Activated CD4-positive, alpha-beta T cell treated with anti-CD3 and anti-CD28 coated beads for 24 hours (primary cell): ENCODE measurements around the gene KIAA0513.

ENCODE experiments used
- DNase-seq, 2 donors: peaks; one replicate each; pipeline ENCODE4 v3.0.0-alpha.2; 2020; ENCODE audit warnings: low read depth in 2 of 2

KIAA0513 gene

GRCh38 chr16:85089525-85089924, 61.9 kb downstream of the KIAA0513 start:
- no peak for DNase-seq

- DNase-seq: no peak
Observed at GRCh38 chr16:85090181-85090580, 62.6 kb downstream of the KIAA0513 start.

GRCh38 chr16:85090873-85091521, 63.4 kb downstream of the KIAA0513 start:
- DNase-seq: no peak

- no peak for DNase-seq
Observed at GRCh38 chr16:85091522-85091910, 63.9 kb downstream of the KIAA0513 start.

- no peak for DNase-seq
Observed at GRCh38 chr16:85092309-85092708, 64.7 kb downstream of the KIAA0513 start.

GRCh38 chr16:85092851-85093250, 65.3 kb downstream of the KIAA0513 start:
- DNase-seq: no peak

GRCh38 chr16:85093705-85094104, 66.1 kb downstream of the KIAA0513 start:
- no peak for DNase-seq

GRCh38 chr16:85094176-85094805, 66.7 kb downstream of the KIAA0513 start:
- no peak for DNase-seq

- DNase-seq: no peak
Observed at GRCh38 chr16:85094812-85095211, 67.2 kb downstream of the KIAA0513 start.

GRCh38 chr16:85096921-85097320, 69.3 kb downstream of the KIAA0513 start:
- no peak for DNase-seq

- DNase-seq: no peak
Observed at GRCh38 chr16:85098565-85098964, 71.0 kb downstream of the KIAA0513 start.

GRCh38 chr16:85100265-85100664, 72.7 kb downstream of the KIAA0513 start:
- no peak for DNase-seq

- DNase-seq: no peak
Observed at GRCh38 chr16:85101956-85102630, 74.5 kb downstream of the KIAA0513 start.

- DNase-seq: no peak
Observed at GRCh38 chr16:85103114-85104079, 75.8 kb downstream of the KIAA0513 start.

GRCh38 chr16:85104147-85104546, 76.6 kb downstream of the KIAA0513 start:
- DNase-seq: no peak

GRCh38 chr16:85104821-85105391, 77.3 kb downstream of the KIAA0513 start:
- DNase-seq: no peak

- no peak for DNase-seq
Observed at GRCh38 chr16:85105475-85105874, 77.9 kb downstream of the KIAA0513 start.

- DNase-seq: no peak
Observed at GRCh38 chr16:85107083-85107482, 79.5 kb downstream of the KIAA0513 start.

GRCh38 chr16:85107532-85107931, 79.9 kb downstream of the KIAA0513 start:
- DNase-seq: no peak

GRCh38 chr16:85110105-85110504, 82.5 kb downstream of the KIAA0513 start:
- no peak for DNase-seq

GRCh38 chr16:85111184-85111583, 83.6 kb downstream of the KIAA0513 start:
- DNase-seq: no peak

GRCh38 chr16:85112364-85112763, 84.8 kb downstream of the KIAA0513 start, which contains the start of gene CIBAR2:
CIBAR2 (minus strand) TSS chr16:85112472; CDS start chr16:85112352, 120 bp downstream.
- DNase-seq: no peak
